IMR-90 (cell line): ENCODE results near the gene VWA8. TPM values are rescaled to one million over a fixed set of nuclear protein-coding genes. Genes with fewer than 3 reads are reported as not detected.

ENCODE experiments used
- ATAC-seq: fragments of 200-7000 bp; cut with Tn5 transposase; 2 replicates; pipeline ENCODE4 v1.9.1; 2020; ENCODE audit warnings: low read depth, mild to moderate bottlenecking, moderate library complexity
- BruUV-seq: library from RNA; stranded (reverse); fragments of 400-500 nt; replicated peaks from 2 replicates; lab custom pipeline; 2021; lab: Mats Ljungman, UMichigan
- CTCF ChIA-PET: fragments of 300-600 bp; formaldehyde crosslinking; extraction: SDS; loops from one replicate; lab custom pipeline; 2021; ENCODE audit warnings: antibody characterized with exemption; lab: Yijun Ruan, JAX
- POLR2A ChIA-PET: fragments of 300-600 bp; sonication (Branson Sonifier 250); formaldehyde crosslinking; loops from one replicate; lab custom pipeline; 2022; ENCODE audit warnings: antibody characterized with exemption; ENCODE audit not compliant: unreplicated experiment; lab: Charles Lee
- DNase-seq: peaks from one replicate; pipeline ENCODE4 v3.0.0; 2013
- H2AFZ ChIP-seq: replicated peaks from 2 replicates; pipeline ENCODE3; 2013; ENCODE audit warnings: low read length, mild to moderate bottlenecking; ENCODE audit not compliant: poor library complexity
- H2AK5ac ChIP-seq: 2 replicates; pipeline ENCODE4 v1.6.1; 2013; ENCODE audit warnings: low read depth, low read length, inconsistent platforms
- H2AK9ac ChIP-seq: replicated peaks from 2 replicates; pipeline ENCODE3; 2013; ENCODE audit warnings: mild to moderate bottlenecking, low read depth, low read length, moderate library complexity; ENCODE audit not compliant: poor library complexity
- H2BK120ac ChIP-seq: 2 replicates; pipeline ENCODE4 v1.6.1; 2013; ENCODE audit warnings: low read depth, low read length, inconsistent platforms
- H2BK15ac ChIP-seq: 3 replicates; pipeline ENCODE4 v1.6.1; 2013; ENCODE audit warnings: low read depth, low read length, inconsistent platforms
- H2BK20ac ChIP-seq: 2 replicates; pipeline ENCODE4 v1.6.1; 2013; ENCODE audit warnings: low read depth, mild to moderate bottlenecking, inconsistent platforms, low read length, moderate library complexity
- H2BK5ac ChIP-seq: 2 replicates; pipeline ENCODE4 v1.6.1; 2013; ENCODE audit warnings: mild to moderate bottlenecking, low read depth, low read length, inconsistent platforms; ENCODE audit not compliant: poor library complexity, severe bottlenecking
- H3K14ac ChIP-seq: replicated peaks from 2 replicates; pipeline ENCODE4 v1.6.1; 2013; ENCODE audit warnings: low read depth, low read length, inconsistent platforms
- H3K18ac ChIP-seq: 2 replicates; pipeline ENCODE4 v1.6.1; 2013; ENCODE audit warnings: low read depth, low read length, control low read depth
- H3K23ac ChIP-seq: 2 replicates; pipeline ENCODE4 v1.6.1; 2013; ENCODE audit warnings: low read depth, low read length, inconsistent platforms
- H3K27ac ChIP-seq: 2 replicates; pipeline ENCODE4 v1.5.1; 2013; ENCODE audit warnings: mild to moderate bottlenecking, control low read depth, low read length; ENCODE audit not compliant: insufficient read depth
- H3K27me3 ChIP-seq: 2 replicates; pipeline ENCODE4 v1.6.1; 2013; ENCODE audit warnings: low read length; ENCODE audit not compliant: control insufficient read depth, insufficient read depth
- H3K36me3 ChIP-seq: 2 replicates; pipeline ENCODE4 v1.6.1; 2013; ENCODE audit warnings: low read length, mixed read lengths; ENCODE audit not compliant: control insufficient read depth, insufficient read depth
- H3K4ac ChIP-seq: 2 replicates; pipeline ENCODE4 v1.6.1; 2013; ENCODE audit warnings: low read depth, low read length, inconsistent platforms
- H3K4me1 ChIP-seq: 2 replicates; pipeline ENCODE4 v1.6.1; 2013; ENCODE audit warnings: low read length, mixed read lengths; ENCODE audit not compliant: control insufficient read depth, insufficient read depth
- H3K4me2 ChIP-seq: 2 replicates; pipeline ENCODE4 v1.6.1; 2013; ENCODE audit warnings: low read depth, mild to moderate bottlenecking, control low read depth, low read length, moderate library complexity
- H3K4me3 ChIP-seq: 2 replicates; pipeline ENCODE4 v1.5.1; 2013; ENCODE audit warnings: low read depth, mild to moderate bottlenecking, control low read depth, low read length, moderate library complexity; ENCODE audit not compliant: insufficient read depth
- H3K56ac ChIP-seq: 2 replicates; pipeline ENCODE4 v1.6.1; 2013; ENCODE audit warnings: low read length, inconsistent platforms; ENCODE audit not compliant: insufficient read depth; ENCODE audit errors: extremely low read depth
- H3K79me1 ChIP-seq, 2 experiments: 2 replicates each; pipeline ENCODE4 v1.6.1; 2013; ENCODE audit warnings: low read length in 2 of 2, inconsistent platforms in 1 of 2, low read depth in 1 of 2
- H3K9ac ChIP-seq: 2 replicates; pipeline ENCODE4 v1.6.1; 2013; ENCODE audit warnings: low read depth, low read length, control low read depth
- H3K9me1 ChIP-seq: 2 replicates; pipeline ENCODE4 v1.6.1; 2013; ENCODE audit warnings: low read length, inconsistent platforms; ENCODE audit not compliant: insufficient read depth
- H3K9me3 ChIP-seq: 2 replicates; pipeline ENCODE4 v1.6.1; 2013; ENCODE audit warnings: low read length; ENCODE audit not compliant: control insufficient read depth, insufficient read depth
- H4K20me1 ChIP-seq: 2 replicates; pipeline ENCODE4 v1.6.1; 2013; ENCODE audit warnings: low read length, inconsistent platforms; ENCODE audit not compliant: insufficient read depth
- H4K5ac ChIP-seq: 2 replicates; pipeline ENCODE4 v1.6.1; 2013; ENCODE audit warnings: mild to moderate bottlenecking, low read depth, low read length, control low read depth
- H4K8ac ChIP-seq, 2 experiments: 2 replicates each; pipeline ENCODE4 v1.6.1; 2013; ENCODE audit warnings: low read depth in 2 of 2, low read length in 2 of 2, control low read depth in 1 of 2, inconsistent platforms in 1 of 2
- H4K91ac ChIP-seq: 2 replicates; pipeline ENCODE4 v1.6.1; 2013; ENCODE audit warnings: low read depth, low read length, inconsistent platforms; ENCODE audit not compliant: insufficient read depth
- BHLHE40 ChIP-seq: fragments of 150-350 bp; IDR thresholded peaks from 2 replicates; pipeline ENCODE4 v1.6.1; 2016; ENCODE audit warnings: mild to moderate bottlenecking, low read depth, low read length
- CEBPB ChIP-seq: IDR thresholded peaks from 2 replicates; pipeline ENCODE4 v1.6.1; 2012; ENCODE audit warnings: low read depth, low read length, improper control_type of control experiment
- CHD1 ChIP-seq: IDR thresholded peaks from 2 replicates; pipeline ENCODE4 v1.6.1; 2012; ENCODE audit warnings: low read depth, low read length, improper control_type of control experiment
- FOS ChIP-seq: fragments of 150-350 bp; IDR thresholded peaks from 2 replicates; pipeline ENCODE4 v1.6.1; 2016; ENCODE audit warnings: low read depth, low read length
- MAFK ChIP-seq: IDR thresholded peaks from 2 replicates; pipeline ENCODE4 v1.6.1; 2012; ENCODE audit warnings: low read depth, low read length, improper control_type of control experiment
- MAZ ChIP-seq: IDR thresholded peaks from 2 replicates; pipeline ENCODE4 v1.6.1; 2012; ENCODE audit warnings: low read depth, mild to moderate bottlenecking, low read length, improper control_type of control experiment, moderate library complexity, borderline replicate concordance
- MXI1 ChIP-seq: IDR thresholded peaks from 2 replicates; pipeline ENCODE4 v1.6.1; 2012; ENCODE audit warnings: low read depth, mild to moderate bottlenecking, low read length, moderate library complexity, borderline replicate concordance
- NFE2L2 ChIP-seq: fragments of 150-350 bp; IDR thresholded peaks from 2 replicates; pipeline ENCODE4 v1.6.1; 2016; ENCODE audit warnings: low read depth, mild to moderate bottlenecking, low read length
- RAD21 ChIP-seq: IDR thresholded peaks from 2 replicates; pipeline ENCODE4 v1.6.1; 2012; ENCODE audit warnings: low read length, improper control_type of control experiment
- RCOR1 ChIP-seq: IDR thresholded peaks from 2 replicates; pipeline ENCODE4 v1.6.1; 2012; ENCODE audit warnings: mild to moderate bottlenecking, low read length, improper control_type of control experiment; ENCODE audit not compliant: insufficient replicate concordance
- RFX5 ChIP-seq: IDR thresholded peaks from 2 replicates; pipeline ENCODE4 v1.8.0; 2012; ENCODE audit warnings: low read depth, mild to moderate bottlenecking, low read length, moderate library complexity
- USF2 ChIP-seq: fragments of 150-350 bp; IDR thresholded peaks from 2 replicates; pipeline ENCODE4 v1.6.1; 2017; ENCODE audit warnings: mild to moderate bottlenecking, antibody characterized with exemption, low read length, low read depth
- dilution Hi-C: fragments of 300-500 bp; cut with HindIII; formaldehyde crosslinking; loops from one replicate; pipeline ENCODE4 v1.14.3; 2018; ENCODE audit warnings: low sequenced_read_pairs; ENCODE audit not compliant: unreplicated experiment
- in situ Hi-C: fragments of 300-500 bp; cut with MboI; formaldehyde crosslinking; loops from 3 replicates; pipeline ENCODE4 v1.14.3; 2019; ENCODE audit warnings: low sequenced_read_pairs, inconsistent platforms, mixed read lengths
- intact Hi-C: fragments of 100-400 bp; cut with micrococcal nuclease; formaldehyde crosslinking; loops from 2 replicates; pipeline ENCODE4 v1.10.0; 2022
- polyA plus RNA-seq, 3 experiments: library from polyadenylated mRNA; depleted of rRNA; stranded (reverse); fragments of >200 nt; gene quantifications; 2 replicates each; pipeline ENCODE4 v1.2.3, GENCODE V29; 2012; ENCODE audit warnings: low replicate concordance in 1 of 3
- total RNA-seq: library from RNA; depleted of rRNA; stranded (reverse); fragments of >200 nt; gene quantifications from 2 replicates; pipeline ENCODE4 v1.2.3, GENCODE V29; 2012
- TF ChIP-seq, protein P1 (sequence below): fragments of 150-350 bp; IDR thresholded peaks from 2 replicates; pipeline ENCODE4 v1.6.1; 2016; ENCODE audit warnings: low read depth, mild to moderate bottlenecking, low read length, moderate library complexity, borderline replicate concordance
- TF ChIP-seq, protein P2 (sequence below): conservative IDR thresholded peaks from 2 replicates; pipeline ENCODE4 v1.5.1; 2012; ENCODE audit warnings: mild to moderate bottlenecking, low read depth, low read length, improper control_type of control experiment

Gene VWA8
- total and polyA plus RNA-seq, 2 of the 4 experiments (the other 2 are of a cell fraction): 5.9 to 18.3 TPM

DNA sequence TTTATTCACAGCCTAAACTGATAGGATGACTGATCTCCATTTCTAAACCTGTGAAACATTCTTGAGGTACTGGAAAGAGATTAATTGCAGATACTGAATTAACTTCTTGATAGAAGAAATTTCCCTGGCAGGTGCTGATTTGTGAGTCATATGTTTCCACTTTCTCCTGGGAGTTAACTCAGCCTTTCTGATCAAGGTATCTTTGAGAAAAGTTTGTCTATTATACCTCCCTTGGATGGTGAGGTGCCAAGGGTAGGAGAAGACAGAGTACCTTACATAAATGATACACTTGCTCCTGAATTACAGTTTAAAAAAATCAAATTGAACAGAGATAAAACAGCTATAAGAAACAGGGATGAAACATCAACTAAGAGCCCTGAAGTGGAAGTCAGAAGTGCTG is 380.6 kb downstream of the VWA8 start:
- dilution Hi-C loops (no loop called here), intact Hi-C loops (no loop called here), in situ Hi-C loops (no loop called here)
- H2BK120ac ChIP-seq: no peak overlapping the region
- no peaks in the 10 kb centered on the region for H3K4me1 ChIP-seq
- no peak overlapping the region for H2AFZ ChIP-seq
- no peak overlapping the region for H3K4me2 ChIP-seq
- H3K9me3 ChIP-seq: no peaks in the 10 kb centered on the region
- no peak for TF ChIP-seq RAD21
- no peak for TF ChIP-seq NFE2L2
- no peak for TF ChIP-seq RCOR1
- TF ChIP-seq, protein P1, sequence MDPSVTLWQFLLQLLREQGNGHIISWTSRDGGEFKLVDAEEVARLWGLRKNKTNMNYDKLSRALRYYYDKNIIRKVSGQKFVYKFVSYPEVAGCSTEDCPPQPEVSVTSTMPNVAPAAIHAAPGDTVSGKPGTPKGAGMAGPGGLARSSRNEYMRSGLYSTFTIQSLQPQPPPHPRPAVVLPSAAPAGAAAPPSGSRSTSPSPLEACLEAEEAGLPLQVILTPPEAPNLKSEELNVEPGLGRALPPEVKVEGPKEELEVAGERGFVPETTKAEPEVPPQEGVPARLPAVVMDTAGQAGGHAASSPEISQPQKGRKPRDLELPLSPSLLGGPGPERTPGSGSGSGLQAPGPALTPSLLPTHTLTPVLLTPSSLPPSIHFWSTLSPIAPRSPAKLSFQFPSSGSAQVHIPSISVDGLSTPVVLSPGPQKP: no peak
- no peak for TF ChIP-seq BHLHE40
- TF ChIP-seq MAFK: no peak
- TF ChIP-seq RFX5: no peak
- TF ChIP-seq USF2: no peak
- TF ChIP-seq FOS: no peak
- TF ChIP-seq, protein P2, sequence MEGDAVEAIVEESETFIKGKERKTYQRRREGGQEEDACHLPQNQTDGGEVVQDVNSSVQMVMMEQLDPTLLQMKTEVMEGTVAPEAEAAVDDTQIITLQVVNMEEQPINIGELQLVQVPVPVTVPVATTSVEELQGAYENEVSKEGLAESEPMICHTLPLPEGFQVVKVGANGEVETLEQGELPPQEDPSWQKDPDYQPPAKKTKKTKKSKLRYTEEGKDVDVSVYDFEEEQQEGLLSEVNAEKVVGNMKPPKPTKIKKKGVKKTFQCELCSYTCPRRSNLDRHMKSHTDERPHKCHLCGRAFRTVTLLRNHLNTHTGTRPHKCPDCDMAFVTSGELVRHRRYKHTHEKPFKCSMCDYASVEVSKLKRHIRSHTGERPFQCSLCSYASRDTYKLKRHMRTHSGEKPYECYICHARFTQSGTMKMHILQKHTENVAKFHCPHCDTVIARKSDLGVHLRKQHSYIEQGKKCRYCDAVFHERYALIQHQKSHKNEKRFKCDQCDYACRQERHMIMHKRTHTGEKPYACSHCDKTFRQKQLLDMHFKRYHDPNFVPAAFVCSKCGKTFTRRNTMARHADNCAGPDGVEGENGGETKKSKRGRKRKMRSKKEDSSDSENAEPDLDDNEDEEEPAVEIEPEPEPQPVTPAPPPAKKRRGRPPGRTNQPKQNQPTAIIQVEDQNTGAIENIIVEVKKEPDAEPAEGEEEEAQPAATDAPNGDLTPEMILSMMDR: no peak
- no peak for TF ChIP-seq CHD1
- no peak for TF ChIP-seq MXI1
- no peak for TF ChIP-seq MAZ
- TF ChIP-seq CEBPB: no peak
- H4K8ac ChIP-seq: no peak overlapping the region
- ATAC-seq (no peak), DNase-seq (no peak)
- no peak overlapping the region for H3K9ac ChIP-seq
- H3K79me1 ChIP-seq: no peaks in the 10 kb centered on the region
- no peak overlapping the region for H3K14ac ChIP-seq
- no peak overlapping the region for H2BK20ac ChIP-seq
- no peak overlapping the region for H4K5ac ChIP-seq
- no peaks in the 10 kb centered on the region for H4K20me1 ChIP-seq
- H2AK5ac ChIP-seq: no peak overlapping the region
- H2BK5ac ChIP-seq: no peak overlapping the region
- H3K18ac ChIP-seq: no peak overlapping the region
- no TSS peak for BruUV-seq
- CTCF ChIA-PET: no interaction called here
- H4K91ac ChIP-seq: no peak overlapping the region
- no peaks in the 10 kb centered on the region for H3K36me3 ChIP-seq
- H3K4ac ChIP-seq: no peak overlapping the region
- H3K4me3 ChIP-seq: no peak overlapping the region
- no peak overlapping the region for H3K27ac ChIP-seq
- H3K27me3 ChIP-seq: no peaks in the 10 kb centered on the region
- H3K23ac ChIP-seq: no peak overlapping the region
- no peak overlapping the region for H2BK15ac ChIP-seq
- H2AK9ac ChIP-seq: no peak overlapping the region
- POLR2A ChIA-PET: no interaction called here
- no peak overlapping the region for H3K56ac ChIP-seq
- H3K9me1 ChIP-seq: no peaks in the 10 kb centered on the region
